22Rv1 (cell line): ENCODE measurements around the gene SLC25A42.
"Not testable (repeated sequence)": the region's sequence is repeated elsewhere in the genome, so short reads cannot be mapped to it uniquely, and the experiment has no call there.

Source experiments
- H3K27ac ChIP-seq: fragments of 450-650 bp; 2 replicates; pipeline ENCODE4 v1.5.1; 2017
- ZFX ChIP-seq: fragments of 450-650 bp; IDR thresholded peaks from 2 replicates; pipeline ENCODE4 v1.6.1; 2017; ENCODE audit warnings: antibody characterized with exemption, borderline replicate concordance
- TF ChIP-seq, protein P1 (sequence below): fragments of 450-650 bp; IDR thresholded peaks from 2 replicates; pipeline ENCODE4 v1.5.1; 2017; ENCODE audit warnings: mild to moderate bottlenecking

SLC25A42 gene

GRCh38 chr19:19063183-19064097 is at the start of gene SLC25A42:
Gene SLC25A42, plus strand, starts transcription at chr19:19063994. Its CDS starts 32,131 bp downstream, at chr19:19096125.
- no peak for TF ChIP-seq ZFX
- peak within 1 kb of the TSS; percentile 73 for H3K27ac ChIP-seq

- no peak for TF ChIP-seq ZFX
- no peak overlapping the region for H3K27ac ChIP-seq
These were observed 42.7 kb upstream of the SLC25A42 start for GRCh38 chr19:19021115-19021514.

DNA sequence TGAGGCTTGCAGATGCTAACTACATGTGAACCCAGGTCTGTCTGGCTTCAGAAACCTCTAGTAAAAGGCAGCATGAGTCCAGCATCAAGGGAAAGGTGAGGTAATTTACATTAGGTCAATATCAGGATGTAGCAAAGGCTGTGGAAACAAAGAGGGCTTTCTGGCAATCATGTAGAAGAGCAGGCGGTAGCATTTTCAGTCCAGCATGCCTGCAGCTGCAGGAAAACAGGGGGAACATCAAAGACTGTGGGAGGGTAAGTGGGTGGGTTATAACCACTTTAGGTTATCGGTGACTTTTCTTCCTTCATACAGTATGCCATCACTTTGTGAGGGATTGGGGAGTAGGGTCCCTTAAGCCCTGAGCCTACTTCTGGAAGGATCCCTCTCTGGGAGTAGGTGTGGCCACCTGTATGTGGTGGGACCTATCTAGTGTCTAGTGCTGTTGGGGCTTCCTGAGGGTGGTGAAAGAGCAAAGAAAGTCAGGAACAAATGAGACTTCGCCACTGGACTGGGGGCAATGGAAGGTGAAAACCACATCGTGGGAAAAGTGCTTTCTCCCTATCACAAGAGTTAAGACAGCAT is 41.3 kb upstream of the SLC25A42 start:
- no peak overlapping the region for H3K27ac ChIP-seq
- no peak for TF ChIP-seq ZFX
- TF ChIP-seq, protein P1, sequence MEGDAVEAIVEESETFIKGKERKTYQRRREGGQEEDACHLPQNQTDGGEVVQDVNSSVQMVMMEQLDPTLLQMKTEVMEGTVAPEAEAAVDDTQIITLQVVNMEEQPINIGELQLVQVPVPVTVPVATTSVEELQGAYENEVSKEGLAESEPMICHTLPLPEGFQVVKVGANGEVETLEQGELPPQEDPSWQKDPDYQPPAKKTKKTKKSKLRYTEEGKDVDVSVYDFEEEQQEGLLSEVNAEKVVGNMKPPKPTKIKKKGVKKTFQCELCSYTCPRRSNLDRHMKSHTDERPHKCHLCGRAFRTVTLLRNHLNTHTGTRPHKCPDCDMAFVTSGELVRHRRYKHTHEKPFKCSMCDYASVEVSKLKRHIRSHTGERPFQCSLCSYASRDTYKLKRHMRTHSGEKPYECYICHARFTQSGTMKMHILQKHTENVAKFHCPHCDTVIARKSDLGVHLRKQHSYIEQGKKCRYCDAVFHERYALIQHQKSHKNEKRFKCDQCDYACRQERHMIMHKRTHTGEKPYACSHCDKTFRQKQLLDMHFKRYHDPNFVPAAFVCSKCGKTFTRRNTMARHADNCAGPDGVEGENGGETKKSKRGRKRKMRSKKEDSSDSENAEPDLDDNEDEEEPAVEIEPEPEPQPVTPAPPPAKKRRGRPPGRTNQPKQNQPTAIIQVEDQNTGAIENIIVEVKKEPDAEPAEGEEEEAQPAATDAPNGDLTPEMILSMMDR, result no peak

DNA sequence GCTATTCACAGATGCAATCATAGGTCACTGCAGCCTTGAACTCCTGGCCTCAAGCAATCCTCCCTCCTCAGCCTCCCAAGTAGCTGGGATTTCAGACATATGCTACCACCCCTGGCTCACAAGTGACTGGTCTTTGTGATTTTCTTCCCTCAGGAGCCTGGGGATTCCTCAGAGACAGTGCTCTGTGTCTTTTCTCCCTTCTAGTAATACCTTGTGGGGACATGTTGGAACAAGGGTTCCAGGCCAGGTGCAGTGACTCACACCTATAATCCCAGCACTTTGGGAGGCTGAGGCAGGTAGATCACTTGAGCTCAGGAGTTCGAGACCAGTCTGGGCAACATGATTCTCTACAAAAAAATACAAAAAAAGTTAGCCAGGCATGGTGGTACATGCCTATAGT is 40.4 kb upstream of the SLC25A42 start:
- H3K27ac ChIP-seq, result not testable (repeated sequence)

DNA sequence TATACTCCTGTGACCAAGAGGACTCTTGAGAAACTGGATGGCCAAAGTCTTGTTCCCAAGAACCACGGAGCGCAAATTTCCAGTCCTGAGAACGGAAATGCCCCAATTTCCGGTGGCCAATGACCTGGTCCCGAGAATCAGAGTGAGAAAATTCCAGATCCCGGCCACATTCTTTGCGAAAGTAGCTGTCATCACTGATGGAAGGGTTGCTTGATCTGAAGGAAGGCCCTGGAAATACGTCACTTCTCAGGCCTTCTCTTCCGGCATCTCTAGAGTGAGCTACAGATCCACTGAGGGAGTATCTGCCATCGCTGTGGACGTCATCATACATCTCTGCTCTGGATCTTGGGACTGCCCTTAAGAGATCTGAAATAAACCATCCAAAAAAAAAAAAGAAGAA is 37.9 kb upstream of the SLC25A42 start:
- no peak overlapping the region for H3K27ac ChIP-seq
- TF ChIP-seq ZFX, result no peak
- TF ChIP-seq, protein P1, result no peak

DNA sequence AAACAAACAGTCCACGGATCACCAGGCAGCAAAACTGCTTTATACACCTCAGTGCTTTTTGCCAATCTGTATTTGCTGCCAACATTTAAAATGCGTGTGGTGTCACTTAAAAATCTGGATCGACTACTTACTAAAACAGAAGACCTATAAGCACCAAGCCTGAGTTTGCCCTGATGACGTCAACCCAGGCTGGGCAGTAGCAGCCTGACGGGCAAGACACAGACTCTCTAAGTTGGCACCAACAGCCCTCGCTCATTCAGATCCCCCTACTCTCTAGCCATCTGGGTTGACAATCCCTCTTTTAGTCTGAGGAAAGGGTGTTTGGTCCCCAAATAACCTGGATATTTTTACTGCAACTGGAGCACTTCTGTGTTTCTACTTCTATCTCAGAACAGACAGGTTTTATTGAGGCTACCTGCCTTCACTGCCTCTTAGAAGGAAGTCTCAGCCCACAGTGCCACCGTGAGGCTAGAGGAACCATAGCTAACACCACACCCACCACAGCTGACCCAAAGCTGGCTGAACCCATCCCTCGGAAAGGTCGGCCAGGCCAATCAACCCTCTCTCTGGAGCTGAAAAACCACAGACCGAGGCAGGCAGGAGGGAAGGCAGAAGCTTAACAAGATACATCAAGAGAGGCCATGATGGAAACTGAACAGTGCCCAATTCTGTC is 37.4 kb upstream of the SLC25A42 start:
- no peak overlapping the region for H3K27ac ChIP-seq
- TF ChIP-seq, protein P1, result peak; percentile 23; the same call in 1 of the 2 replicates
- no peak for TF ChIP-seq ZFX

DNA sequence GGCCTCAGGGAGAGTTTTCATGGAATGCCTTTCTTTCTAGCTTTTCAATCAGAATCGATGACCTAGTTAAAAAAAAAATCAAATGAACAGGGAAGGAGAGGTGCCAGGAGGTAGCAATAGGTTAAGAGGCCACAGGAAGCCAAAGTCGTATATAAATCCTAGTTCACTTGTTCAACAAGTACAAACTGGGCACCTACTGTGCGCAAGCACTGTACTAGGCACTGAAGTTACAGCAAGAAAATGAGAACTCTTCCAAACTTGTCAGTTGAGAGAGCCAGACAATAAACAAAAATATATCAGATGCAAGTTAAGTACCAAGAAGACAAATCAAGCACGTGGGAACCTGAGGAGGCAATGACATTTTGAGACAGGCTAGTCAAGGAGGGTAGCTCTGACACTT is 36.6 kb upstream of the SLC25A42 start:
- H3K27ac ChIP-seq, result no peak overlapping the region
- TF ChIP-seq, protein P1, result no peak
- no peak for TF ChIP-seq ZFX

- TF ChIP-seq, protein P1, result no peak
- TF ChIP-seq ZFX, result no peak
These were observed 35.3 kb upstream of the SLC25A42 start for GRCh38 chr19:19028526-19028925.

More at GRCh38 chr19:19028526-19028925, 35.3 kb upstream of the SLC25A42 start:
- no peak overlapping the region for H3K27ac ChIP-seq
